Choroid plexus epithelial cell (primary cell): ENCODE measurements around the gene NOCT.
"Not testable (repeated sequence)": the region's sequence is repeated elsewhere in the genome, so short reads cannot be mapped to it uniquely, and the experiment has no call there.

Experiments
- DNase-seq: peaks from one replicate; pipeline ENCODE4 v3.0.0-alpha.2; 2010; ENCODE audit warnings: low read depth
- H3K4me3 ChIP-seq: 2 replicates; pipeline ENCODE4 v1.5.1; 2011; ENCODE audit warnings: low read depth, mild to moderate bottlenecking, control low read depth, low read length, moderate library complexity
- CTCF ChIP-seq: conservative IDR thresholded peaks from 2 replicates; pipeline ENCODE4 v1.5.1; 2011; ENCODE audit warnings: low read depth, mild to moderate bottlenecking, control low read depth, inconsistent platforms, low read length, moderate library complexity

Gene NOCT

GRCh38 chr4:139020384-139020783 lies 4.8 kb downstream of the NOCT start:
- H3K4me3 ChIP-seq: no peak overlapping the region
- no peak for DNase-seq
- TF ChIP-seq CTCF: no peak

GRCh38 chr4:139021071-139021470 lies 5.5 kb downstream of the NOCT start:
- DNase-seq: not testable (repeated sequence)

GRCh38 chr4:139022835-139023234 lies 7.3 kb downstream of the NOCT start:
- no peak overlapping the region for H3K4me3 ChIP-seq
- no peak for TF ChIP-seq CTCF
- DNase-seq: no peak

More at GRCh38 chr4:139021071-139021470, 5.5 kb downstream of the NOCT start:
- H3K4me3 ChIP-seq: not testable (repeated sequence)

- no peak for TF ChIP-seq CTCF
- no peak overlapping the region for H3K4me3 ChIP-seq
- DNase-seq: no peak
Observed at GRCh38 chr4:139024686-139025085, 9.1 kb downstream of the NOCT start.

GRCh38 chr4:139025841-139026240 lies 10.3 kb downstream of the NOCT start:
- H3K4me3 ChIP-seq: no peak overlapping the region
- DNase-seq: no peak
- TF ChIP-seq CTCF: no peak

GRCh38 chr4:139027776-139028175 lies 12.2 kb downstream of the NOCT start:
- DNase-seq: peak; percentile 44
- TF ChIP-seq CTCF: no peak
- H3K4me3 ChIP-seq: no peak overlapping the region

GRCh38 chr4:139028191-139028661 lies 12.6 kb downstream of the NOCT start:
- no peak overlapping the region for H3K4me3 ChIP-seq
- no peak for DNase-seq
- no peak for TF ChIP-seq CTCF

- H3K4me3 ChIP-seq, DNase-seq: not testable (repeated sequence)
Observed at GRCh38 chr4:139029866-139030363, 14.3 kb downstream of the NOCT start.
